GM18511 (cell line): Measurements from ENCODE around the gene CCDC183.

ENCODE experiments used
- ATAC-seq: cut with Tn5 transposase; IDR thresholded peaks from one replicate; pipeline ENCODE4 v1.9.1; 2021; ENCODE audit warnings: mild to moderate bottlenecking, moderate library complexity; ENCODE audit not compliant: unreplicated experiment

Gene CCDC183

DNA sequence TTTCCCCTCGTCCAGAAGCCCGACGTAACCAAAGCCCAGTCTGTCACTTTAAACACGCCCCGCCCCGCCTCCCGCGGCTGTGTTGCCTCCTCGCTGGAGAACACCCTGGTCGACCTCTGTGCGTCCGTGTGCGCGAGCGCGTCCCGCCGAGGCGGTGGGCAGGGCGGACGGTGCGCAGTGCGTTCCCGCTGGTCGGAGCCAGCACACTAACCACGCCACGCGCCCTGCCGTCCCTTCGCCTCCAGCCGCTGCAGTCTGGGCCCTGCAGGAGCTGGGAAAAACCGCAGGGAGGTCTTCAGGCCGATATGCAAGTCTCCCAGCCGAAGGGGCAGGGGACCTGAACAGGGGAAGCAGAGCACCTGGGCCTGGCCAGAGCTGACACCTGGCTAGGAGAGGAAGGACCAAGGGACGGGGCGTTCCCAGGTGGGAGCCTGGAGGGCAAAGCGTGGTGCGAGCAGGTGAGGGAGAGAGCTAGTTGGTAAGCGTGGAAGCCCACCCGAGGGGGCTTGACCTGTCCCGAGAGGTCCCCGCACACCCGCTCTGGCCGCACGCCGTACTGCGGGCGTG lies 51.8 kb downstream of the CCDC183 start:
- ATAC-seq, result no peak

DNA sequence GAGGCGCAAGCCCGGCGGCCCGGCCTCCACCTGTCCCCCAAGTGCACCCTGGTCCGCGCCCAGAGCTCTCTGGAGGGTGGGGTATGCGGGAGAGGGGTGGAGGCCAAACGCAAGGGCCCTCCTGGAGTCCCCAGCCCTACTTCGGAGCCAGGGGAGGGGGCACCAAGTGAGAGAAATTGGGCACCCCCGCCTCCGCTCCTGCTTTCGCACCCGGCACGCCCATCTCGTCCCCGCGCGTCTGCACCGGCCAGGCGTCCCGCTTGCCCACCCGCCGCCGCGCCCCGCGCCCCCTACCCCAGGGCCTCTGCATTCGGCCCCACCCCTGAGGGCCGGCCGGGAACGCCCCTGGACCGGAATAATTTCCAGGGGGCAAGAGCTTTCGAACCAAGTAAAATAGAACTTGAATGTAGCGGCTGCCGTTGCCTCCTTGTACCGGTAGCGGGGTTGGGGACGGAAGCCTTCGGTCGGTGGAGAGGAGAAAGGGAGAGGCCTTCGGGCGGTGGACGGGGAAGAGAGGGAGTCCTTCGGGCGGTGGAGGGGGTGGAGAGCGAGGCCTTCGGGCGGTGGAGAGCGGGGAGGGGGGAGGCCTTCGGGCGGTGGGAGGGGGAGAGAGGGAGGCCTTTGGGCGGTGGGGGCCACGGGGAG lies 52.4 kb downstream of the CCDC183 start:
- no peak for ATAC-seq

- peak; percentile 80 for ATAC-seq
These were observed 53.2 kb downstream of the CCDC183 start, which contains the start of gene PHPT1 for GRCh38 chr9:136849038-136849959. TSS of gene PHPT1 (plus strand) at chr9:136849409. CDS start at chr9:136849431, 22 bp downstream.

- ATAC-seq, result no peak
These were observed 54.1 kb downstream of the CCDC183 start for GRCh38 chr9:136849960-136850865.

GRCh38 chr9:136850866-136851775 lies 55.0 kb downstream of the CCDC183 start:
- no peak for ATAC-seq

GRCh38 chr9:136851941-136852663 lies 56.0 kb downstream of the CCDC183 start, which contains the start of gene MAMDC4:
TSS of gene MAMDC4 (plus strand) at chr9:136852346. CDS start at chr9:136852417, 71 bp downstream.
- no peak for ATAC-seq

DNA sequence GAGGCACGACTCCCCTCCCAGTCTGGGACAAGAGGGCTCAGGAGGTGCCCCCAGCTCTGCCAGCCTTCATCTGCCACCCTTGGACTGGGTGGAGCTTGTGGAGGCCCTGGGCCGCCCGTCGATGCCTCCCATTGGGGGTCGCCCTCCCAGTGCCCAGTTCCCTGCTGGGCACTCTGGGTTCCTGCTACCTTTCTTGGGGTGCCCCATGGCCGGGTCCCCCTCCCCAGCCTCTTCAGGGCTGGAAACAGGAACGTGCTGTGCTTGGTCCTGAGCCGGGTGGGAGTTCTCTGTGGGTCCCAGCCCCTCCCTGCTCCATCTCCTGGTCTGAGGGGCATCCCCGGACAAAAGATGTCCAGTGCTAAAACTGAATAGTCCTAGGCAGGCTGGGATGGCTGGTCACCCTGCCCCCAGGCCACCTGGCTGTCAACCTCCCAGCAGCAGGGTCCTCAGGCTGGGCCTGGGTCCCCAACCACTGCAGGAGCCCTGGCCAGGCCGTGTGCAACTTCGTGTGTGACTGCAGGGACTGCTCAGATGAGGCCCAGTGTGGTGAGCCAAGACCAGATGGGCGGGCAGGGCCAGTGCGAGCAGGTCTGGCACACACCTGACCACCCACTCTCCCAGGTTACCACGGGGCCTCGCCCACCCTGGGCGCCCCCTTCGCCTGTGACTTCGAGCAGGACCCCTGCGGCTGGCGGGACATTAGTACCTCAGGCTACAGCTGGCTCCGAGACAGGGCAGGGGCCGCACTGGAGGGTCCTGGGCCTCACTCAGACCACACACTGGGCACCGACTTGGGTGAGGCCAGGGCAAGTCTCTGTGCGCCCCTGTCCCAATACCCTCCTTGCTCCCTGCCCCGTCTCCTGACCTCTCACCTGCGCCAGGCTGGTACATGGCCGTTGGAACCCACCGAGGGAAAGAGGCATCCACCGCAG lies 56.8 kb downstream of the CCDC183 start:
- no peak for ATAC-seq

- no peak for ATAC-seq
These were observed 57.5 kb downstream of the CCDC183 start for GRCh38 chr9:136853596-136854112.

- no peak for ATAC-seq
These were observed 58.1 kb downstream of the CCDC183 start for GRCh38 chr9:136854113-136854841.

DNA sequence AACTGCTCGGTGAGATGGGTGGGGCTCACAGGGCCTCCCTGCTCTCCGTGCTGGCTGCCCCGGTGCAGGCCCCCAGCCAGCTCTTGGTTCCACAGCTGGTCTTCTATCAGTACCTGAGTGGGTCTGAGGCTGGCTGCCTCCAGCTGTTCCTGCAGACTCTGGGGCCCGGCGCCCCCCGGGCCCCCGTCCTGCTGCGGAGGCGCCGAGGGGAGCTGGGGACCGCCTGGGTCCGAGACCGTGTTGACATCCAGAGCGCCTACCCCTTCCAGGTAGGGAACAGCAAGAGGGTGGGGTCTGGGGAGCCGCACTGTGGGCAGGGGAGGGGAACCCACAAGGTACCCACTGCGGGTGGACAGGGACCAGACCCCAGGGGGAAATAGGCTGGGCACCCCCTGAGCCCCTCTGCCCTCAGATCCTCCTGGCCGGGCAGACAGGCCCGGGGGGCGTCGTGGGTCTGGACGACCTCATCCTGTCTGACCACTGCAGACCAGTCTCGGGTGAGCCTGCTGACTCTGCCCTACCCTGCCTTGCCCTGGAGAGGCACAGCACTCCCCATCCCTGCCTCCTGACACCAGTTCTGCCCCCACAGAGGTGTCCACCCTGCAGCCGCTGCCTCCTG lies 58.8 kb downstream of the CCDC183 start:
- ATAC-seq, result no peak

- ATAC-seq, result no peak
These were observed 59.4 kb downstream of the CCDC183 start for GRCh38 chr9:136855461-136856078.

DNA sequence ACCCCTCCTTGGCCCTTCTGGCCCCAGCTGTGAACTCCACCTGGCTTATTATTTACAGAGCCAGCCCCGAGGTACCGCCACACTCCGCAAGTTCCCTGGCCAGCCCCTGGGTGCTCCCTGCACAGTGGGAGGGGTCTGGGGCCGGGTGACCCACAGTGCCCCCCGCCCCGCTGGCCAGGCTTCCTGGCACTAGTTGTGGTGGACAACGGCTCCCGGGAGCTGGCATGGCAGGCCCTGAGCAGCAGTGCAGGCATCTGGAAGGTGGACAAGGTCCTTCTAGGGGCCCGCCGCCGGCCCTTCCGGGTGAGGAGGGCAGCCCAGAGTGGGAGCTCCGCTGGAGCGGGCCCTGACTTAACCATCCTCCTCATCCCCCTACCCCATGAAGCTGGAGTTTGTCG lies 59.9 kb downstream of the CCDC183 start:
- ATAC-seq, result no peak

DNA sequence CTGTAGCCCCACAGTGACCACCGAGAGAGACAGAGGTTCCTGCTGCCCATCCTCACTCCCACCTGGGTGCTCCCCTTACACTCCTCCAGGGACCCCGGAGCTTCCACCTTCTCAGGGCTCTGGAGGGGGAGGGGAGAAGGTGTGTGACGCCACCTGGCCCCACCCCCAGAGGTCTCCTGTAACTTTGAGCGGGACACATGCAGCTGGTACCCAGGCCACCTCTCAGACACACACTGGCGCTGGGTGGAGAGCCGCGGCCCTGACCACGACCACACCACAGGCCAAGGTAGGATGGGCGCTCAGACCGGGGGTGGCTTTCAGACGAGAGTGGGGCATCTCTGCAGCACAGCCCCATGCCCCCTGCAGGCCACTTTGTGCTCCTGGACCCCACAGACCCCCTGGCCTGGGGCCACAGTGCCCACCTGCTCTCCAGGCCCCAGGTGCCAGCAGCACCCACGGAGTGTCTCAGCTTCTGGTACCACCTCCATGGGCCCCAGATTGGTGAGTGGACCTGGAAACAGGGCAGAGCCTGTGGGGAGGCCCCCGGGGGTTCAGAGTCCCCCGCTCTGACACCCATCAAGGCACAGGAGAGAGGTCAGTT lies 60.5 kb downstream of the CCDC183 start:
- no peak for ATAC-seq

GRCh38 chr9:136857166-136857565 lies 61.0 kb downstream of the CCDC183 start:
- no peak for ATAC-seq
